GM21381 (cell line): ENCODE data around the gene LRBA.

Experiments used
- ATAC-seq: cut with Tn5 transposase; IDR thresholded peaks from one replicate; pipeline ENCODE4 v1.9.1; 2021; ENCODE audit warnings: mild to moderate bottlenecking, moderate library complexity; ENCODE audit not compliant: unreplicated experiment

Gene LRBA

GRCh38 chr4:150886597-150886996 lies 128.5 kb downstream of the LRBA start:
- no peak for ATAC-seq

DNA sequence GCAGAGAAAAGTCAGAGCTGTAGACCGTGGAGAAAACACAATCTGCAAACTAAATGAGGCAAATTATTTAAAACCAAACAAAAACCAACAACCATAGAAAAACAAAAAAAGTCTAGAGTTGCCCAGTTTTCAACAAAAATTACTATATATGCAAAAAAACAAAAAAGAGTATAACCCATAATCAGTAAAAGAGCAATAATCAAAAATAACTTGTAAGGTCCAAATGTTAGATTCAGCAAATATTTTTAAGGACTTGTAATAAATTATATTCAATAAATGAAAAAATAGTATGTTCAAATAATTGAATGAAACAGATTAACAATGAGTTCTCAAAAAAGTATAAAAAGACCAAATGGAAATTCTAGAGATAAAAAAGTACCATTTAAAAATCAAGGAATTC lies 130.5 kb downstream of the LRBA start:
- no peak for ATAC-seq

- no peak for ATAC-seq
These were observed 139.7 kb downstream of the LRBA start for GRCh38 chr4:150875367-150875766.

DNA sequence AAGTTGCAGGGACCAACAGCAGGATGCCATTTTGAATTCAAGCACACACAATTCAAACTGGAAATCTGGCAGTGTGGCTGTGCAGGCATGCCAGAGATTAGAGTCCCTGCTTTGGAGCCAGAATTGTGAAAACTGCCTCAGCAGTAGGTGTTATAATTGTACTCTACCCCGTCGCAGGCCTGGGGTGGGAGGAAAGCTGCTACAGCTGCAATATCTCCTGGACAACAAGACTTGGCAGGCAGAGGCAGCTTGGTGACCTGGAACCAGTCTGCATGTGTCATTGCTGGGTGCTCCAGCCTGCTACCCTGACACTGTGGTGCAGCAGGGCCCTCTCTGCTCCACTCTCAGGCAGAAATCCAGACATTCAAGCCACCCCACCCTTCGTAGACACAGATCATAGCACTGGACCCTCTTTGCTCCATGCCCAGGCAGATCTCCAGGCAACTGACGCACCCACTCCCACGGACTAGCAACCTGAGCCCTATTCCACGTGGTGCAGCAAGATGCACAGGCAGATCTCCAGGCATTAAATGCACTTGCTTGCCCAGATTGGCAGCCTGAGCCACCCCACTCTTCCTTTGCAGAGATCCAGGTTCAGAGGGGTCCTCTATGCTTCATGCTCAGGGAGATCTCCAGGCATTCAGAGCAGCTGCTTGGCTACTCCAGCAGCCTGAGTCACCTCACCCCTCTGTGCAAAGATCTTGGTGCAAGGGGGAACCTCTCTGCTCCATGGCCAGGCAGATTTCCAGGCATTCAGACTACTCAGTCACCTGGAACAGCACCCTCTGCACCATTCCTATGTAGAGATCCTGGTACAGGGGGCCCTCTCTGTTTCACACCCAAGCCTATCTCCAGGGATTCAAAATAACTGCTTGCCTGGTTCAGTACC lies 140.5 kb downstream of the LRBA start:
- no peak for ATAC-seq

GRCh38 chr4:150867148-150867547 lies 147.9 kb downstream of the LRBA start:
- peak; percentile 76 for ATAC-seq

- no peak for ATAC-seq
These were observed 151.6 kb downstream of the LRBA start for GRCh38 chr4:150863456-150863855.

DNA sequence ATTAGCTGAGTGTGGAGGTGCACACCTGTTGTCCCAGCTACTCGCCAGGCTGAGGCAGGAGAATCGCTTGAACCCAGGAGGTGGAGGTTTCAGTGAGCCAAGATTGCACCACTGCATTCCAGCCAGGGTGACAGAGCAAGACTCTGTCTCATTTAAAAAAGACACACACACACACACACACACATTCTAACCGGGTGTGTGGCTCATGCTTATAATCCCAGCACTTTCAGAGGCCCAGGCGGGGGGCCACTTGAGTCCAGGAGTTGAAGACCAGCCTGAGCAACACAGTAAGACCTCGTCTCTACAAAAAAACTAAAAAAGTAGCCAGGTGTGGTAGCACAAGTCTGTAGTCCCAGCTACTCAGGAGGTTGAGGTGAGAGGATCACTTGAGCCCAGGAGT lies 152.3 kb downstream of the LRBA start:
- no peak for ATAC-seq

GRCh38 chr4:150859453-150859852 lies 155.6 kb downstream of the LRBA start:
- no peak for ATAC-seq

DNA sequence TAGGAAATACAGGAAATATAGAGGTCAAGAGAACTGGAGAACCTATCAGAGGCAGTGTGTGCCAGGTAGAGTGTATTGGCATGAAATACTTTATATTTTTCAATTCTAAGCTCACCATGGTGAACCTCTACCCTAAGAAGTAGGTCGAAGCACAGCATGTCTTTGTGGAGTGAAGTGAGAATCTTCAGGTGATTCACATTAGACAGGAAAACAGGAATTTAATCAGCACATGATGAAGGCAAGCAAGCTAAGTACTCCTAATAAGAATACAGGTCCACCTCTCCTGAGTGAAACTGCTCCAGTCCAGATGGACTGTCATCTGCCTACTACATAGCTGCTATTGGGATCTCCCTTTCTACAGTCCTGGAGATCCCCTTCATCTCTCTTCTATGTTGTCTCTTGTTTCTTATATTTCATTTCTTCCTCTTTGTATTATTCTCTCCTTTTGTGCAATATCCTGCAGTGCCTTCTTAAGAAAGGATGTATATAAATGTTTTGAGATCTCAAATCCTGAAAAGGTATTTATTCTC lies 159.0 kb downstream of the LRBA start:
- peak; percentile 51 for ATAC-seq

- no peak for ATAC-seq
These were observed 160.5 kb downstream of the LRBA start for GRCh38 chr4:150854600-150854999.

DNA sequence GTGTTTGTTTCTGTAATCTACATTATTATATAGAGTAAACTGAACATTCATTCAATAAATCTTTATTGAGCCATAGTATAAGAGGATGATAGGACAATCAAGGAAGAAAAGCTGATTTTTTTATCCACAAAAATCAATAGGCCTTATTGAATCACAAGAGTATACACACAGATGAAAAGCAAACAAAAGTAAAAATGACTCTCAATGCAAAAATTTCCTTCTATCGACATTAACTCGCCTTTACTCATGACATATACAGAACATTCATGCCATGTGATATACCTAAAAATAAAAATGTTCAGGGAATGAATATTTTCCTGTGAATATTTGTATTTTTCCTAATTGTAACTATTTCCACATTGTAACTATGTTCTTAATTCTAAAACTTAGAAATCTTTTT lies 161.2 kb downstream of the LRBA start:
- ATAC-seq = no peak

DNA sequence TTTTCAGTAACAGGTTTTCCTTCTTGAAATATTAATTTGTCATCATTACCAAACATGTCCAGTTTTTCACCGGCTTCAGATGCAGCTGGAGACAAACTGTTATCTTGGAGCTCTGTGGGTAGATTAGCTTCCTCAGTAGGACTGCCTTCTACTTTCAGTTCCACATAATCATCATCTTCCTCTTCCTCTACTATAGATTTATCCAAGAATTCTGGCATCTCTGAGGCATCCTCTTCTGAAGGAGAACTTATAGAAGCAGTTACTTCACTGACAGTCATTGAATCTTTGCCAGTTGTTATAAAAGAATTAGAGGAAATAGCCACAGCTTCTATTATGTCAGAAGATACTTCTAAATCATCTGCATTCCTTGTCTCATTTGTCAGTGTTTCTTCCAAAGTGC lies 162.9 kb downstream of the LRBA start:
- ATAC-seq = no peak

DNA sequence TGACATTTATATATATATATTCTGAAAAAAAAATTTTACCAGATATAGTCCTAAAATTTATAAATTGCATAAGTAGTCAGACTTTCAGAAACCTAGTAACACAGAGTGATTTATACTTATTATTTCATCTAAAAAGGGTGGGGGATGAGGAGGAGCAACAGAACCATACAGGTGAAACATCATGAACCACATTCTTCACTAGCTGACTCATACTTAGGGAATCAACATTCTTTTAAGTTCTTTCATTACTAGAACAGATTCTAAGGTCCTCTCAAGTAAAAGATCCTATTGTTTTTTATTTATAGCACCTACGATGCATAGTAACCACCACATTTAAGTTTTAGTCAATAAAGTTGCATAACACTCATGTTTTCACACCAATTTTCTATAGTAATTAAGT lies 166.1 kb downstream of the LRBA start:
- no peak for ATAC-seq

- ATAC-seq = peak; percentile 98
These were observed 186.9 kb downstream of the LRBA start for GRCh38 chr4:150828159-150828558.

GRCh38 chr4:150827226-150827625 lies 187.9 kb downstream of the LRBA start:
- ATAC-seq = no peak

DNA sequence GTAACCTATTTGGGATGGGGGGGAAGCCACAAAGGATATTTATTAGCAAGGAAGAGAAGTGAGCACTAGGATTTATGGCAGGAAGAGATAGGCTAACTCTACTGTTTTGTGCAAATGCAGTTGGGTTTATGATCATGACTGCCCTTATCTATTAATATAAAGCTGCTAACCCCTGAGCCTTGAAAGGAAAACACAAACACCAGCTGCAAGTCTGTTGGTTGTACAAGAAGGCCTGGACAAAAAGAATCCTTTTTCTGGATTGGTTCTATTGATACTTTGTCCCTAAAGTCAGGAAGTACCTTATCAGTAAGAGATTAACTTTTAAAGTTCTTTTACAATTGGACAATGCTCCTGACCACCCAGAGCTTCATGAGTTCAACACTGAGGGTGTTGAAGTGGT lies 188.8 kb downstream of the LRBA start:
- ATAC-seq = no peak

GRCh38 chr4:150822407-150822806 lies 192.7 kb downstream of the LRBA start:
- ATAC-seq = no peak

DNA sequence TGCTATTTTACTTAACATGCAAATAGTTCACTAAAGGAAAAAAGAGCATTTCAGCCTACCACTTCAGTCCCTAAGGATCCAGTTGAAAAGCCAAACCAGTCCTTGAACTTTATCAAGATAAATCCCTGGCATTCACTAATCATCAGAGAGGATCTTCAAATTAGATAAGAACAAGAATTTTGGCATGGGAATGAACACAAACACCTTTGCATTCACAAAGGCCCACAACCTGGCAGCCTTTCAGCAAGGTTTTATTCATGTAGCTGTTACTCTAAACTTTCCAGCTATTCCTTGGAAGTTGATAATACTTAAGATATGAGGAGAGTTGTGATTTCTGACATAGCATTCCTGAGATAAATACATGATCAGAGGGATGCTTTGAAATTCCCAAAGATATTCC lies 193.4 kb downstream of the LRBA start:
- no peak for ATAC-seq

DNA sequence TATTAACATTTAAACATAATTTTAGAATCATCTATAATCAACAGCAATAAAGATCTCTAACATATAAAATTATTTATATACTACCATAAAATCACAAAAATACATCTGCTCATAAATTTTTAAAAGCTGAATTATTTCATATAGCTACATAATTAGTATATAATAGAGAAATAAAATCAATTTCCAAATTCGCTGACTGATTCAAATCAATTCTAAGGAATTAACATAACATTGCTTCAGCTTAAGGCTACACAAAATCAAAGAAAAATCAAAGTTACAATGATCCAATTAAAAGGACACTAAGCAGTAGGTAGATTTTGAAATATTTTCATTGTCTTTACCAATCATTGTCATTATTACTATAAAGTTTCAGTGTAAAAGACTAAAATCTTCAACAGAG lies 194.7 kb downstream of the LRBA start:
- ATAC-seq = no peak

GRCh38 chr4:150818661-150819060 lies 196.4 kb downstream of the LRBA start:
- ATAC-seq = no peak

- ATAC-seq = no peak
These were observed 197.1 kb downstream of the LRBA start for GRCh38 chr4:150817804-150818528.

DNA sequence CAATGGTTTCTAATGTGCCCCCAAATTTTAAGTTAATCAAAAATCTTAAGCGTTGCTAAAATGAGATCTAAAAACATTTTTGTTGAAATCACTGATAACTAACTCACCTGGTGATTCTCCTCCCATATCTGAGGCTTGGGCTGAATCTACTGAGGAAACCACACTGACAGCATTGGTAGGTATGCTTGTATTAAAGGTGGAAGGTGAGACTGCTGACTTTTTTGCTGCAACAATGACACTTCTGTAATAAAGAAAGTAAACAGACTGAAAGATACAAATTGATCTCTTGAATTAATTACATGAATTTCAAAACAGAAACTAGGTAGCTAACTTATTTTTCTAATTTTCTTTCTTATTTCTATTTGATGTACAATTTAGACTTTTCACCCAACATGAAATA lies 198.1 kb downstream of the LRBA start:
- ATAC-seq = no peak
